NCI-H748 (cell line): Measurements from ENCODE around the gene PCNX2.

ENCODE experiments used
- DNase-seq: peaks from one replicate; lab custom pipeline; 2025; ENCODE audit not compliant: unreplicated experiment; lab: John Stamatoyannopoulos, UW

PCNX2 gene

GRCh38 chr1:232970508-232970907, 325.0 kb downstream of the PCNX2 start:
- no peak for DNase-seq

GRCh38 chr1:232969799-232970198, 325.7 kb downstream of the PCNX2 start:
- no peak for DNase-seq

GRCh38 chr1:232968965-232969364, 326.6 kb downstream of the PCNX2 start:
- no peak for DNase-seq

- DNase-seq: no peak
Measured at GRCh38 chr1:232968391-232968790, 327.1 kb downstream of the PCNX2 start.

GRCh38 chr1:232966663-232967062, 328.9 kb downstream of the PCNX2 start:
- no peak for DNase-seq

GRCh38 chr1:232965912-232966217, 329.7 kb downstream of the PCNX2 start:
- no peak for DNase-seq

GRCh38 chr1:232965124-232965911, 330.2 kb downstream of the PCNX2 start:
- no peak for DNase-seq

- DNase-seq: no peak
Measured at GRCh38 chr1:232964601-232965000, 330.9 kb downstream of the PCNX2 start.

- no peak for DNase-seq
Measured at GRCh38 chr1:232962761-232963745, 332.5 kb downstream of the PCNX2 start.

- no peak for DNase-seq
Measured at GRCh38 chr1:232958067-232958466, 337.5 kb downstream of the PCNX2 start.

GRCh38 chr1:232956081-232956480, 339.4 kb downstream of the PCNX2 start:
- no peak for DNase-seq

GRCh38 chr1:232954594-232955365, 340.7 kb downstream of the PCNX2 start:
- DNase-seq: no peak

- DNase-seq: peak; percentile 51
Measured at GRCh38 chr1:232952514-232953499, 342.7 kb downstream of the PCNX2 start.

GRCh38 chr1:232951605-232952004, 343.9 kb downstream of the PCNX2 start:
- no peak for DNase-seq

GRCh38 chr1:232951180-232951579, 344.3 kb downstream of the PCNX2 start:
- peak; percentile 24 for DNase-seq

- DNase-seq: peak; percentile 83
Measured at GRCh38 chr1:232950197-232951176, 345.0 kb downstream of the PCNX2 start, which contains the start of gene NTPCR. Gene NTPCR (plus strand): TSS chr1:232950611. CDS start chr1:232950711, 100 bp downstream.

- no peak for DNase-seq
Measured at GRCh38 chr1:232949636-232950196, 345.8 kb downstream of the PCNX2 start.

GRCh38 chr1:232944347-232944746, 351.2 kb downstream of the PCNX2 start:
- no peak for DNase-seq
